ENCODE data around the gene EXOSC9.

- TF ChIP-seq CTCF (IDR thresholded peaks at IDR 0.05) (no peak), SIN3A (IDR thresholded peaks at IDR 0.05; ENCODE audit: borderline replicate concordance, insufficient read depth, low read depth, low read length) (no peak), POLR2AphosphoS5 (IDR thresholded peaks at IDR 0.05; ENCODE audit: low read depth, low read length) (no peak), TCF7L2 (IDR thresholded peaks at IDR 0.05; ENCODE audit: low read depth, low read length) (no peak)
- TF ChIP-seq, protein P1, sequence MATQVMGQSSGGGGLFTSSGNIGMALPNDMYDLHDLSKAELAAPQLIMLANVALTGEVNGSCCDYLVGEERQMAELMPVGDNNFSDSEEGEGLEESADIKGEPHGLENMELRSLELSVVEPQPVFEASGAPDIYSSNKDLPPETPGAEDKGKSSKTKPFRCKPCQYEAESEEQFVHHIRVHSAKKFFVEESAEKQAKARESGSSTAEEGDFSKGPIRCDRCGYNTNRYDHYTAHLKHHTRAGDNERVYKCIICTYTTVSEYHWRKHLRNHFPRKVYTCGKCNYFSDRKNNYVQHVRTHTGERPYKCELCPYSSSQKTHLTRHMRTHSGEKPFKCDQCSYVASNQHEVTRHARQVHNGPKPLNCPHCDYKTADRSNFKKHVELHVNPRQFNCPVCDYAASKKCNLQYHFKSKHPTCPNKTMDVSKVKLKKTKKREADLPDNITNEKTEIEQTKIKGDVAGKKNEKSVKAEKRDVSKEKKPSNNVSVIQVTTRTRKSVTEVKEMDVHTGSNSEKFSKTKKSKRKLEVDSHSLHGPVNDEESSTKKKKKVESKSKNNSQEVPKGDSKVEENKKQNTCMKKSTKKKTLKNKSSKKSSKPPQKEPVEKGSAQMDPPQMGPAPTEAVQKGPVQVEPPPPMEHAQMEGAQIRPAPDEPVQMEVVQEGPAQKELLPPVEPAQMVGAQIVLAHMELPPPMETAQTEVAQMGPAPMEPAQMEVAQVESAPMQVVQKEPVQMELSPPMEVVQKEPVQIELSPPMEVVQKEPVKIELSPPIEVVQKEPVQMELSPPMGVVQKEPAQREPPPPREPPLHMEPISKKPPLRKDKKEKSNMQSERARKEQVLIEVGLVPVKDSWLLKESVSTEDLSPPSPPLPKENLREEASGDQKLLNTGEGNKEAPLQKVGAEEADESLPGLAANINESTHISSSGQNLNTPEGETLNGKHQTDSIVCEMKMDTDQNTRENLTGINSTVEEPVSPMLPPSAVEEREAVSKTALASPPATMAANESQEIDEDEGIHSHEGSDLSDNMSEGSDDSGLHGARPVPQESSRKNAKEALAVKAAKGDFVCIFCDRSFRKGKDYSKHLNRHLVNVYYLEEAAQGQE (IDR thresholded peaks at IDR 0.05; ENCODE audit: insufficient read depth in 1 of 2, low read depth in 2 of 2, low read length in 1 of 2) = no peak
Measured at GRCh38 chr4:121777625-121778024, 23.5 kb upstream of the EXOSC9 start.

Measured in Panc1 (cell line).